Naive thymus-derived CD4-positive, alpha-beta T cell (primary cell): Measurements from ENCODE around the gene TRAF3. TPM values are rescaled to one million over a fixed set of nuclear protein-coding genes. Genes with fewer than 3 reads are reported as not detected.

Experiments
- ATAC-seq: fragments of 150-1000 bp; cut with Tn5 transposase; 2 replicates; pipeline ENCODE4 v1.10.0; 2021; ENCODE audit warnings: mild to moderate bottlenecking, moderate library complexity
- CTCF ChIA-PET: fragments of 350-600 bp; sonication (Branson Sonifier 250); formaldehyde crosslinking; loops from one replicate; lab custom pipeline; 2021; ENCODE audit warnings: antibody characterized with exemption; lab: Charles Lee
- POLR2A ChIA-PET: fragments of 350-600 bp; sonication (Branson Sonifier 250); formaldehyde crosslinking; loops from one replicate; lab custom pipeline; 2021; ENCODE audit warnings: antibody characterized with exemption, inconsistent platforms; lab: Charles Lee
- DNase-seq, 9 donors: peaks; one replicate each; pipeline versions ENCODE4 v3.0.0 to v3.0.0-alpha.2; 2020 to 2022; ENCODE audit warnings: mixed read lengths in 1 of 9
- H3K27ac ChIP-seq: one replicate; pipeline ENCODE4 v1.7.0; 2013; ENCODE audit warnings: mild to moderate bottlenecking, low read depth, low read length, moderate library complexity
- H3K27me3 ChIP-seq, 2 donors: one replicate each; pipeline ENCODE4 v1.7.0; 2013; ENCODE audit warnings: low read length in 2 of 2, mild to moderate bottlenecking in 2 of 2, moderate library complexity in 2 of 2; ENCODE audit not compliant: control insufficient read depth in 2 of 2, insufficient read depth in 2 of 2
- H3K36me3 ChIP-seq, 3 experiments: 1 replicate in 2 of 3; 2 replicates in 1 of 3; pipeline ENCODE4 v1.7.0; 2013; ENCODE audit warnings: low read length in 3 of 3, mild to moderate bottlenecking in 3 of 3, moderate library complexity in 1 of 3; ENCODE audit not compliant: insufficient read depth in 3 of 3, control insufficient read depth in 2 of 3
- H3K4me1 ChIP-seq, 2 donors: one replicate each; pipeline ENCODE4 v1.7.0; 2013; ENCODE audit warnings: low read length in 2 of 2, mild to moderate bottlenecking in 2 of 2, moderate library complexity in 1 of 2; ENCODE audit not compliant: control insufficient read depth in 2 of 2, insufficient read depth in 2 of 2
- H3K4me3 ChIP-seq: 2 replicates; pipeline ENCODE4 v1.7.0; 2013; ENCODE audit warnings: mild to moderate bottlenecking, low read length
- H3K9me3 ChIP-seq, 3 experiments: 1 replicate in 2 of 3; 2 replicates in 1 of 3; pipeline ENCODE4 v1.7.0; 2013; ENCODE audit warnings: low read length in 3 of 3; ENCODE audit not compliant: control insufficient read depth in 2 of 3
- H3K27ac Mint-ChIP-seq, 9 donors: one replicate each; pipeline ENCODE4 v1.8.0; 2020 to 2022; ENCODE audit warnings: mixed read lengths in 9 of 9, mild to moderate bottlenecking in 8 of 9, moderate library complexity in 5 of 9, inconsistent platforms in 2 of 9
- H3K27me3 Mint-ChIP-seq, 5 donors: one replicate each; pipeline ENCODE4 v1.8.0; 2021 to 2022; ENCODE audit warnings: mixed read lengths in 5 of 5, mild to moderate bottlenecking in 1 of 5
- H3K36me3 Mint-ChIP-seq, 5 donors: one replicate each; pipeline ENCODE4 v1.8.0; 2020 to 2022; ENCODE audit warnings: mixed read lengths in 5 of 5, mild to moderate bottlenecking in 3 of 5, inconsistent platforms in 1 of 5
- H3K4me1 Mint-ChIP-seq, 7 donors: one replicate each; pipeline ENCODE4 v1.8.0; 2020 to 2022; ENCODE audit warnings: mixed read lengths in 7 of 7, mild to moderate bottlenecking in 3 of 7, inconsistent platforms in 1 of 7
- H3K4me3 Mint-ChIP-seq, 10 donors: one replicate each; pipeline ENCODE4 v1.8.0; 2020 to 2022; ENCODE audit warnings: mild to moderate bottlenecking in 10 of 10, mixed read lengths in 10 of 10, moderate library complexity in 6 of 10, inconsistent platforms in 2 of 10
- H3K9me3 Mint-ChIP-seq, 11 donors: one replicate each; pipeline ENCODE4 v1.8.0; 2020 to 2022; ENCODE audit warnings: mixed read lengths in 11 of 11, mild to moderate bottlenecking in 4 of 11, inconsistent platforms in 1 of 11, moderate library complexity in 1 of 11
- intact Hi-C, 2 donors: fragments of 100-400 bp; cut with micrococcal nuclease; formaldehyde crosslinking; loops; one replicate each; pipeline ENCODE4 v1.15.1; 2023
- polyA plus RNA-seq, 2 donors: library from polyadenylated mRNA; unstranded; fragments of 300-500 nt; fragmentation: Illumina TruSeq; gene quantifications; one replicate each; pipeline ENCODE4 v1.2.3, GENCODE V29; 2021
- total RNA-seq, 6 experiments: library from RNA in 5 of 6; stranded (reverse) in 5 of 6; gene quantifications; 1 replicate in 5 of 6; 2 replicates in 1 of 6; pipeline ENCODE4 v1.2.3 and lab custom pipeline; 2021 to 2026

Gene TRAF3
- total and polyA plus RNA-seq, 7 experiments from 2014 or later: 16.1 to 74.4 (median 30.4) TPM

DNA sequence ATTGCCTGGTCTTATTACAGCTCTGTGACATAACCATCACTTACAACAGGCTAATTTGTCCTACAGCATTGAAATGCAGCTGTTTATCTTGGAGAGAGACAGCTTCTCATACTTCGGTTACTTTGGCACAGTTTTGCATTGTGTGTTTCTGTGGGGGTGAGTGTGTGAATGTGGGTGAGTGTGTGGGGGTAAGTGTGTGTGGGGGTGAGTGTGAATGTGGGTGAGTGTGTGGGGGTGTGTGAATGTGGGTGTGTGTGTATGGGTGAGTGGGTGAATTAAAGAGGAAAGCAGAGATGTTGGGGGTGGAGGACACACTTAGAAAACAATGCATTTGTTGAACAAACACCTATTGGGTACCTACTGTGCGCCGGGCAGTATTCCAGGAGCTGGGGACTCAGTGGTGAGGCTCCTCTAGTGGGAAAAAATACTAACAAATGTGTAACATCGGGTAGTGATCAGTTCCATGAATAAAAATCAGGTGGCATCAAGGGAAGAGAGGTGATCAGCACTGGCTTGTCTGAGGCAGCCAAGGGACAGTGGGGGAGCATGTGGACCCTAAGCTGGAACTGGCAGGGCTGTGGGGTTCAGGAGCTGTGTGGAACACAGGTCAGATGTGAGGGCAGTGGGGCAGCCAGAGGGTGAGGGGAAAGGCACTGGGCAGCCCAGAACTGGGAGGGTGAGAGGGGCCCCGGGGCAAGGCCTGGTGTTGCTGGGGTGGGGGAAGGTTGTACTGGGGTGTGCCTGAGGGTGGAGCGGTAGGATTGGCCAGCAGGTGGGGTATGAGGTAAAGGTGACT lies 101.1 kb downstream of the TRAF3 start:
- no peak for DNase-seq
- H3K36me3 ChIP-seq: peaks cover 9 to 78% (median 10%) of the 10 kb centered on the region in 3 experiments
- ATAC-seq: no peak
- H3K27me3 ChIP-seq: no peaks in the 10 kb centered on the region
- no peak overlapping the region for H3K27ac Mint-ChIP-seq
- no peaks in the 10 kb centered on the region for H3K27me3 Mint-ChIP-seq
- peaks cover 7 to 27% (median 16%) of the 10 kb centered on the region in 5 donors for H3K36me3 Mint-ChIP-seq
- intact Hi-C loops: no loop called here
- H3K4me1 Mint-ChIP-seq: peaks cover 0 to 17% (median 0%) of the 10 kb centered on the region in 7 donors
- CTCF ChIA-PET: no interaction called here
- no peaks in the 10 kb centered on the region for H3K4me1 ChIP-seq
- POLR2A ChIA-PET: interaction anchor here (0.5 to 0.8 kb wide), 3 partner anchors 10 to 131 kb away, joined by 3 to 6 read pairs (median 3); no protein-coding TSS in a partner anchor
- no peaks in the 10 kb centered on the region for H3K9me3 Mint-ChIP-seq
- H3K4me3 ChIP-seq: no peak overlapping the region
- H3K27ac ChIP-seq: no peak overlapping the region
- no peak overlapping the region for H3K4me3 Mint-ChIP-seq
- H3K9me3 ChIP-seq: no peaks in the 10 kb centered on the region

DNA sequence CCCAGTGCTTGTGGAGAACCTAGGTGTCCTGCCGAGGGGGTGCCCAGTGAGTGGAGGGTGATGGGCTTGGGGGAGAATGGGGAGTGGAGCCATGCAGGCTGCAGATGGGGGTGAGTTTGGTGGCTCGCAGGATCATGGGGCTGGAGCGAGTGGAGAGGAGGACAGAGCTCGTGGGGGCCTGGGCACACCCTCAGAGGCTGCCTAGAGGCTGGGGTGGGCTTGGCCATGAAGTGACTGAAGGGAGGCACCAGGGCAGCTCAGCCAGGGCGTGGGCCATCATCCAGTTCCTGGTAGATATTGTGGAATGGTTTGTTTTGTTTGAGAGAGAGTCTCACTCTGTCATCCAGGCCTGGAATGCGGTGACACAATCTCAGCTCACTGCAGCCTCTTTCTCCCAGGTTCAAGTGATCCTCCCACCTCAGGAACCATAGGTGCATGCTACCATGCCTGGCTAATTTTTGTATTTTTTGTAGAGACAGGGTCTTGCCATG lies 101.8 kb downstream of the TRAF3 start:
- Mint-ChIP-seq H3K9me3 (no peaks in the 10 kb centered on the region), H3K27me3 (no peaks in the 10 kb centered on the region), H3K4me1 (peaks cover 0 to 17% (median 0%) of the 10 kb centered on the region in 7 donors), H3K4me3 (no peak overlapping the region), H3K36me3 (peaks cover 7 to 28% (median 16%) of the 10 kb centered on the region in 5 donors), H3K27ac (peak overlapping the region in 2 of 9 donors; percentile 41 to 82)
- intact Hi-C loops: no loop called here
- POLR2A ChIA-PET: interaction anchor here (0.8 kb wide), 1 partner anchor 10 kb away, joined by 6 read pairs; no protein-coding TSS in a partner anchor
- ATAC-seq: no peak
- DNase-seq: no peak
- no peaks in the 10 kb centered on the region for H3K27me3 ChIP-seq
- peaks cover 9 to 79% (median 10%) of the 10 kb centered on the region in 3 experiments for H3K36me3 ChIP-seq
- CTCF ChIA-PET: interaction anchor here (1.0 kb wide), 1 partner anchor 9 kb away, joined by 3 read pairs; no protein-coding TSS in a partner anchor
- H3K4me3 ChIP-seq: no peak overlapping the region
- H3K4me1 ChIP-seq: no peaks in the 10 kb centered on the region
- no peaks in the 10 kb centered on the region for H3K9me3 ChIP-seq
- no peak overlapping the region for H3K27ac ChIP-seq

DNA sequence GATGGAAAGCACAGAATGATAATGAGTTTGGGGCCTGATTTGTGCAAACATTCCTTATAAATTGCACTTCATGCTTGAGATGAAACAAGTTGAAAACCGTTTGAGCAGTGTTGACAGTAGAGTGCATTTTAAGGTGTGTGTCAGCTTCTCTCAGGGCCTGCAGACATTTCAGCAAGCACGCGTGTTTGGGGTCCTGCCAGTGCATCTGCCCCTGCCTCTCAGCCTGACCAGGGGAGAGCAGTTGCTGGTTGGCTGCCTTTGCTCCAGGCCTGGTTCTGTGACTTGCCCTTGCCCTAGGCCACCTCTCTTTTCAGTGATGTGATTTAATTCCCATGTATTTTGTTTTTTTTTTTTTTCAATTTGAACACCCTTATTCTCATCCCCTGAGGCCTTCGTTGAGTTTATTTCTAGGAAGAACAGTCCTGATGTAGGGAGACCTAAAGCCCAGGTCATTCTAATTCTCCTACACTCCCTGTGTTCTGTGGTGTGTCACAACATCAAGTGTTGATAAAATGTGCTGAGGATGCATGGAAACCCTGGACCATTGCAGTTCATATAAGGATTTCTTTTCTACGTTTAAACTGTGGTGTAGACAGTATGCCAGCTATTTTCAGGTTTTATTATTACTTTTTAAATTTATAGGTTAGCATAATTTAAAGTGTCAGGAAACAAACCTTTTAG lies 105.1 kb downstream of the TRAF3 start:
- Histone ChIP-seq H3K27ac (no peak overlapping the region), H3K27me3 (no peaks in the 10 kb centered on the region), H3K4me3 (no peak overlapping the region), H3K9me3 (no peaks in the 10 kb centered on the region), H3K36me3 (peaks cover 0 to 80% (median 8%) of the 10 kb centered on the region in 3 experiments), H3K4me1 (no peaks in the 10 kb centered on the region)
- ATAC-seq (no peak), DNase-seq (no peak)
- ChIA-PET CTCF (interaction anchor here (0.6 kb wide), 1 partner anchor 10 kb away, joined by 3 read pairs; no protein-coding TSS in a partner anchor), POLR2A (interaction anchor here (0.6 kb wide), 1 partner anchor 16 kb away, joined by 4 read pairs; no protein-coding TSS in a partner anchor)
- H3K27ac Mint-ChIP-seq: peak overlapping the region in 5 of 9 donors; percentile 1 to 68 (median 27)
- peaks cover 0 to 43% (median 22%) of the 10 kb centered on the region in 5 donors for H3K36me3 Mint-ChIP-seq
- intact Hi-C loops: loop anchor here in 1 of 2 donors (10.0 kb wide), 1 partner anchor 108 kb away; the partner anchor contains the start of gene TRAF3
- H3K27me3 Mint-ChIP-seq: no peaks in the 10 kb centered on the region
- H3K4me3 Mint-ChIP-seq: no peak overlapping the region
- peaks cover 0 to 17% (median 0%) of the 10 kb centered on the region in 7 donors for H3K4me1 Mint-ChIP-seq
- H3K9me3 Mint-ChIP-seq: no peaks in the 10 kb centered on the region

DNA sequence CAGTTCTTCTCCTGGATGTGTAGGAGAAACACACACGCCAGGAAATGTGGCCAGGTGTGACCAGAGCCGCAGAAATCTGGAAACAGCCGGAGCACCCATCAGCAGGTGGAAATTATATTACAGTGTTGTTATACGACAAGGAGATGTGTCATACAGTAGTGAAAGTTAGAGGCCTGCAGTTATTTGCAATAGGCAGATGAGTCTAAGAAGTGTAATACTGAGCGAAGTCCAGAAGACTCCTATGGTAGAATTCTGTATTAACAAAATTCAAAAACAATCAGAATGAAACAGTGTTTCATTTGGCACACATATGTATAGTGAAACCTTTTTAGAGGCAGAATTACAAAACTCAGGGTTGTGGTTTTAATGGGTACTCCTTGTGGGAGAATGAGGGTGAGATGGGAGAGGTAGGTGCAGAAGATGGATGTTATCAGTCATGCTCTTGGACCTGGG lies 105.9 kb downstream of the TRAF3 start:
- ChIA-PET POLR2A (no interaction called here), CTCF (no interaction called here)
- intact Hi-C loops: loop anchor here in 1 of 2 donors (10.0 kb wide), 1 partner anchor 108 kb away; the partner anchor contains the start of gene TRAF3
- ATAC-seq: no peak
- Mint-ChIP-seq H3K27ac (peak overlapping the region in 3 of 9 donors; percentile 1 to 63 (median 11)), H3K27me3 (no peaks in the 10 kb centered on the region), H3K4me1 (peaks cover 0 to 17% (median 0%) of the 10 kb centered on the region in 7 donors), H3K4me3 (no peak overlapping the region), H3K9me3 (no peaks in the 10 kb centered on the region), H3K36me3 (peaks cover 0 to 43% (median 22%) of the 10 kb centered on the region in 5 donors)
- H3K27ac ChIP-seq: no peak overlapping the region
- no peak for DNase-seq
- no peaks in the 10 kb centered on the region for H3K27me3 ChIP-seq
- H3K4me1 ChIP-seq: no peaks in the 10 kb centered on the region
- peaks cover 0 to 81% (median 8%) of the 10 kb centered on the region in 3 experiments for H3K36me3 ChIP-seq
- H3K4me3 ChIP-seq: no peak overlapping the region
- no peaks in the 10 kb centered on the region for H3K9me3 ChIP-seq

DNA sequence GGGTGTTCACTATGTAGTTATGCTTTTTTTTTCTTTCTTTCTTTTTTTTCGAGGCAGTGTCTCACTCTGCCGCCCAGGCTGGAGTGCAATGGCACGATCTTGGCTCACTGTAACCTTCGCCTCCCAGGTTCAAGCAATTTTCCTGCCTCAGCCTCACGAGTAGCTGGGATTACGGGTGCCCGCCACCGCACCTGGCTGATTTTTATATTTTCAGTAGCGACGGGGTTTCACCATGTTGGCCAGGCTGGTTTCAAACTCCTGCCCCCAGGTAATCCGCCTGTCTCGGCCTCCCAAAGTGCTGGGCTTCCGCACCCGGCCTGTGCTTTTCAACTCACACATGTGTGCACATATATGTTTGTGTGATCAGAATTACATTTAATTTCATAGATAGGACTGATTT lies 106.3 kb downstream of the TRAF3 start:
- DNase-seq: no peak

More for the DNA sequence above, 106.3 kb downstream of the TRAF3 start:
- Histone ChIP-seq H3K4me1 (no peaks in the 10 kb centered on the region), H3K4me3 (no peak overlapping the region), H3K36me3 (peaks cover under 1 to 81% (median 8%) of the 10 kb centered on the region in 3 experiments), H3K27ac (no peak overlapping the region), H3K27me3 (no peaks in the 10 kb centered on the region), H3K9me3 (no peaks in the 10 kb centered on the region)
- Mint-ChIP-seq H3K4me1 (peaks cover 0 to 17% (median 0%) of the 10 kb centered on the region in 7 donors), H3K4me3 (no peak overlapping the region), H3K9me3 (no peaks in the 10 kb centered on the region), H3K27ac (peak overlapping the region in 1 of 9 donors; percentile 11), H3K27me3 (no peaks in the 10 kb centered on the region), H3K36me3 (peaks cover 0 to 43% (median 22%) of the 10 kb centered on the region in 5 donors)
- no peak for ATAC-seq
- ChIA-PET POLR2A (no interaction called here), CTCF (no interaction called here)
- intact Hi-C loops: loop anchor here in 1 of 2 donors (10.0 kb wide), 1 partner anchor 109 kb away; the partner anchor contains the start of gene TRAF3
